ENCODE results near the gene MAP4K4. TPM values are rescaled to one million over a fixed set of nuclear protein-coding genes. Genes with fewer than 3 reads are reported as not detected.

MAP4K4 gene
- total RNA-seq, 1 experiment from 2014 or later = 136 TPM

DNA sequence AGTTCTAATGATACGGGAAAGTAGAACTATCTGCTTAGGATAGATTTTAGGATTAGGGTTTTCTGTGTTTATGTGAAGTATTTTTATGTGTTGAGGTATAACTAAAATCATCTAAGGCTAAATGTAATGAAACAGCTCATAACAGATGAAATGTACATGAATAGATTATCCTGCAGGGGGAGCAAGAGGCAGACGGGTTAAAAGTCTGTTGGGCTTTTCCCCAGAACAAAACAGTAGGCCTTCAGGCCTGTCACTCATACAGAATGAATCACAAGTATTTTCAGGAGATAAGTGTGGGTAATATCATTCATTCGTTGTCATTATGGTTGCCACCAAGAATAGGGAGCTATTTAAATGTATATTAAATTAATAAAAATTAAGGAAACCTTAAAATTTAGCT is 186.4 kb downstream of the MAP4K4 start:
- peak; percentile 28 for DNase-seq
- H3K27ac Mint-ChIP-seq (ENCODE audit: unreplicated experiment) = no peak overlapping the region
- peaks cover 44% of the 10 kb centered on the region for H3K36me3 Mint-ChIP-seq (ENCODE audit: insufficient read depth, unreplicated experiment)
- H3K9me3 Mint-ChIP-seq (ENCODE audit: low read depth, unreplicated experiment) = no peaks in the 10 kb centered on the region
- H3K4me3 Mint-ChIP-seq (ENCODE audit: low read depth, unreplicated experiment) = no peak overlapping the region
- H3K27me3 Mint-ChIP-seq (ENCODE audit: unreplicated experiment) = no peaks in the 10 kb centered on the region
- BruUV-seq (replicated peaks) = no TSS peak
- H3K4me1 Mint-ChIP-seq (ENCODE audit: low read depth, unreplicated experiment) = no peaks in the 10 kb centered on the region
- CTCF ChIA-PET = interaction anchor here (0.5 to 1.3 kb wide), 10 partner anchors 11 to 613 kb away, joined by 3 to 13 read pairs (median 3); no protein-coding TSS in a partner anchor
- TF ChIP-seq, protein P1, sequence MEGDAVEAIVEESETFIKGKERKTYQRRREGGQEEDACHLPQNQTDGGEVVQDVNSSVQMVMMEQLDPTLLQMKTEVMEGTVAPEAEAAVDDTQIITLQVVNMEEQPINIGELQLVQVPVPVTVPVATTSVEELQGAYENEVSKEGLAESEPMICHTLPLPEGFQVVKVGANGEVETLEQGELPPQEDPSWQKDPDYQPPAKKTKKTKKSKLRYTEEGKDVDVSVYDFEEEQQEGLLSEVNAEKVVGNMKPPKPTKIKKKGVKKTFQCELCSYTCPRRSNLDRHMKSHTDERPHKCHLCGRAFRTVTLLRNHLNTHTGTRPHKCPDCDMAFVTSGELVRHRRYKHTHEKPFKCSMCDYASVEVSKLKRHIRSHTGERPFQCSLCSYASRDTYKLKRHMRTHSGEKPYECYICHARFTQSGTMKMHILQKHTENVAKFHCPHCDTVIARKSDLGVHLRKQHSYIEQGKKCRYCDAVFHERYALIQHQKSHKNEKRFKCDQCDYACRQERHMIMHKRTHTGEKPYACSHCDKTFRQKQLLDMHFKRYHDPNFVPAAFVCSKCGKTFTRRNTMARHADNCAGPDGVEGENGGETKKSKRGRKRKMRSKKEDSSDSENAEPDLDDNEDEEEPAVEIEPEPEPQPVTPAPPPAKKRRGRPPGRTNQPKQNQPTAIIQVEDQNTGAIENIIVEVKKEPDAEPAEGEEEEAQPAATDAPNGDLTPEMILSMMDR (IDR thresholded peaks at IDR 0.05; ENCODE audit: unreplicated experiment) = peak; percentile 44
- intact Hi-C loops (cut with micrococcal nuclease; ENCODE audit: unreplicated experiment) = loop anchor here (2.0 to 10.0 kb wide), 5 partner anchors 111 to 558 kb away; partner anchors contain the start of genes IL18R1 and IL1R2

- Mint-ChIP-seq H3K36me3 (ENCODE audit: insufficient read depth, unreplicated experiment) (peaks cover 43% of the 10 kb centered on the region), H3K4me1 (ENCODE audit: low read depth, unreplicated experiment) (no peaks in the 10 kb centered on the region), H3K9me3 (ENCODE audit: low read depth, unreplicated experiment) (no peaks in the 10 kb centered on the region), H3K4me3 (ENCODE audit: low read depth, unreplicated experiment) (no peak overlapping the region), H3K27ac (ENCODE audit: unreplicated experiment) (no peak overlapping the region), H3K27me3 (ENCODE audit: unreplicated experiment) (no peaks in the 10 kb centered on the region)
- BruUV-seq (replicated peaks) = no TSS peak
- TF ChIP-seq, protein P1 (IDR thresholded peaks at IDR 0.05; ENCODE audit: unreplicated experiment) = no peak
- no peak for DNase-seq
- intact Hi-C loops (cut with micrococcal nuclease; ENCODE audit: unreplicated experiment) = loop anchor here (2.0 to 10.0 kb wide), 5 partner anchors 110 to 558 kb away; partner anchors contain the start of genes IL18R1 and IL1R2
- CTCF ChIA-PET = interaction anchor here (0.5 to 1.3 kb wide), 8 partner anchors 11 to 613 kb away, joined by 3 to 13 read pairs (median 4); no protein-coding TSS in a partner anchor
These were observed 186.9 kb downstream of the MAP4K4 start for GRCh38 chr2:101884423-101884822.

DNA sequence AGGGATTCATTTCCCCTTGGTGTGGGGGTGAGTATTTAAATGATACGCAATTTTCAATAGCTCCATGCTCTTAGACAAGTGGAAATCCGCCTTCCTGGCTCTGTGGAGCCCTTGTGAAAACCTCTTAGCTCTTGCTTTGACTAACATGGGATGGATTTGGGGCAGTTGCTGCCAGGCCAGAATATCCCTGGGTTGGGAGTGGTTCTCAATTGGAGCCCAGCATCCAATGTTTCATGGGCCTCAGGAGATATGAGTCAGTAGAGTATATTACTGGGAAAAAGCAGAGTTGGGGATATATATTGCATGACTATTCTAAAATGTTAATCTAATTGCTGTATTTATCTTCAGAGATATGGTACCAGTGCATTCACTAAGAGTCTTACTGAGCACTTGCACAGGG is 189.8 kb downstream of the MAP4K4 start:
- intact Hi-C loops (cut with micrococcal nuclease; ENCODE audit: unreplicated experiment) = loop anchor here (10.0 kb wide), 2 partner anchors 107 to 467 kb away; partner anchors contain the start of genes IL18R1 and IL1R2
- Mint-ChIP-seq H3K4me3 (ENCODE audit: low read depth, unreplicated experiment) (no peak overlapping the region), H3K9me3 (ENCODE audit: low read depth, unreplicated experiment) (no peaks in the 10 kb centered on the region), H3K27me3 (ENCODE audit: unreplicated experiment) (no peaks in the 10 kb centered on the region), H3K4me1 (ENCODE audit: low read depth, unreplicated experiment) (no peaks in the 10 kb centered on the region), H3K27ac (ENCODE audit: unreplicated experiment) (no peak overlapping the region), H3K36me3 (ENCODE audit: insufficient read depth, unreplicated experiment) (peaks cover 41% of the 10 kb centered on the region)
- CTCF ChIA-PET = no interaction called here
- no TSS peak for BruUV-seq (replicated peaks)
- no peak for DNase-seq
- TF ChIP-seq, protein P1 (IDR thresholded peaks at IDR 0.05; ENCODE audit: unreplicated experiment) = no peak

DNA sequence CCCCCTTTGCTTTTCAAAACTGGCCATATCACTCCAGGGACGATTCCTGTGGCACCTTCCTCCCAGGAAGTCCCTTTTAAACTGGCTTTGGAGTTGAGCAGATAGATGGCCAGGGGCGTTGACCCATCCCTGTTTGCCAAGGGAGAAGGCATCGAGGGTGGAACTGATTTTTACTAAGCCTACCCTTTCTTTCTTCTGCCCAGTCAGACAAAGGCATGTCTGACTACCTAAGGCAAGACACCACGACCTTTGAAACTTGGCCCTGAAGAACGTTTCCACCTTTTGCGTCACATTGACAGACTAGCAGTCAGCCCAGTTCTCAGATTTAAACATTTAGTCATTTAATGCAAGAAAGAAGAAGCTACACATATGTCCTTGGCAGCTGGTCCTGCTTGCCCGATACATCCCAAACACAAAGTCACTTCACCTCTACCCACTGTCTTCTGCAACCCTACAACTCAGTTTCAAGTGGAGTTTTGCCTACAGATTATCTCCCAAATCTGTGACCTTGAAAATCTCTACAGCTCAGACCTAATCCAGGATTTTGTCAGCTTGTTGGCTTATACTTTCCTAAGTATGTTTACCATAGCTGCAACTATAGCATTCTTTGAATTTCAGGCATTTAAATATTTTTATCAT is 192.1 kb downstream of the MAP4K4 start:
- CTCF ChIA-PET = no interaction called here
- DNase-seq = no peak
- Mint-ChIP-seq H3K36me3 (ENCODE audit: insufficient read depth, unreplicated experiment) (peaks cover 31% of the 10 kb centered on the region), H3K27me3 (ENCODE audit: unreplicated experiment) (no peaks in the 10 kb centered on the region), H3K4me1 (ENCODE audit: low read depth, unreplicated experiment) (no peaks in the 10 kb centered on the region), H3K9me3 (ENCODE audit: low read depth, unreplicated experiment) (no peaks in the 10 kb centered on the region), H3K4me3 (ENCODE audit: low read depth, unreplicated experiment) (no peak overlapping the region), H3K27ac (ENCODE audit: unreplicated experiment) (no peak overlapping the region)
- TF ChIP-seq, protein P1 (IDR thresholded peaks at IDR 0.05; ENCODE audit: unreplicated experiment) = no peak
- BruUV-seq (replicated peaks) = no TSS peak
- intact Hi-C loops (cut with micrococcal nuclease; ENCODE audit: unreplicated experiment) = loop anchor here (10.0 kb wide), 2 partner anchors 105 to 465 kb away; partner anchors contain the start of genes IL18R1 and IL1R2

Measured in Calu3 (cell line).